CD4-positive, CD25-positive, alpha-beta regulatory T cell (primary cell): Measurements from ENCODE around the gene MAP3K14. TPM values are rescaled to one million over a fixed set of nuclear protein-coding genes. Genes with fewer than 3 reads are reported as not detected.
A peak's percentile ranks its signal among the peaks of the same experiment; 100 is the strongest.

Experiments
- ATAC-seq, 2 donors: fragments of 150-1000 bp; cut with Tn5 transposase; one replicate each; pipeline ENCODE4 v1.10.0; 2021; ENCODE audit warnings: low read depth in 2 of 2, moderate number of reproducible peaks in 2 of 2, moderate library complexity in 1 of 2
- DNase-seq, 3 donors: peaks; one replicate each; pipeline versions ENCODE4 v3.0.0 to v3.0.0-alpha.2; 2012 to 2022; ENCODE audit warnings: mixed read lengths in 1 of 3
- H3K27ac ChIP-seq: one replicate; pipeline ENCODE4 v1.7.0; 2013; ENCODE audit warnings: mild to moderate bottlenecking, low read length; ENCODE audit not compliant: insufficient read depth, poor library complexity, severe bottlenecking
- H3K27me3 ChIP-seq: one replicate; pipeline ENCODE4 v1.7.0; 2013; ENCODE audit warnings: low read length; ENCODE audit not compliant: control insufficient read depth, insufficient read depth
- H3K36me3 ChIP-seq: one replicate; pipeline ENCODE4 v1.7.0; 2013; ENCODE audit warnings: mild to moderate bottlenecking, low read length, moderate library complexity; ENCODE audit not compliant: control insufficient read depth, insufficient read depth
- H3K4me1 ChIP-seq: 2 replicates; pipeline ENCODE4 v1.7.0; 2013; ENCODE audit warnings: mild to moderate bottlenecking, low read length; ENCODE audit not compliant: insufficient read depth, control insufficient read depth, poor library complexity, severe bottlenecking
- H3K4me3 ChIP-seq: one replicate; pipeline ENCODE4 v1.7.0; 2013; ENCODE audit warnings: low read depth, mild to moderate bottlenecking, low read length, moderate library complexity
- H3K9me3 ChIP-seq, 2 experiments: 1 replicate in 1 of 2; 2 replicates in 1 of 2; pipeline ENCODE4 v1.7.0; 2013; ENCODE audit warnings: low read length in 2 of 2, mild to moderate bottlenecking in 1 of 2, moderate library complexity in 1 of 2; ENCODE audit not compliant: control insufficient read depth in 2 of 2
- H3K27ac Mint-ChIP-seq, 3 donors: one replicate each; pipeline ENCODE4 v1.8.0; 2020 to 2022; ENCODE audit warnings: mild to moderate bottlenecking in 3 of 3, mixed read lengths in 3 of 3, moderate library complexity in 2 of 3
- H3K27me3 Mint-ChIP-seq: one replicate; pipeline ENCODE4 v1.8.0; 2022; ENCODE audit warnings: mild to moderate bottlenecking, mixed read lengths
- H3K36me3 Mint-ChIP-seq: one replicate; pipeline ENCODE4 v1.8.0; 2020; ENCODE audit warnings: mixed read lengths
- H3K4me1 Mint-ChIP-seq, 4 donors: one replicate each; pipeline ENCODE4 v1.8.0; 2020 to 2022; ENCODE audit warnings: mixed read lengths in 4 of 4, mild to moderate bottlenecking in 1 of 4
- H3K4me3 Mint-ChIP-seq, 4 donors: one replicate each; pipeline ENCODE4 v1.8.0; 2020 to 2022; ENCODE audit warnings: mild to moderate bottlenecking in 4 of 4, mixed read lengths in 4 of 4, moderate library complexity in 3 of 4
- H3K9me3 Mint-ChIP-seq, 7 donors: one replicate each; pipeline ENCODE4 v1.8.0; 2020 to 2022; ENCODE audit warnings: mixed read lengths in 7 of 7, mild to moderate bottlenecking in 3 of 7, moderate library complexity in 2 of 7
- polyA plus RNA-seq, 4 donors: library from polyadenylated mRNA; unstranded; fragments of 300-500 nt; fragmentation: Illumina TruSeq; gene quantifications; one replicate each; pipeline ENCODE4 v1.2.3, GENCODE V29; 2021
- total RNA-seq: library from RNA; stranded (reverse); gene quantifications from one replicate; pipeline ENCODE4 v1.2.3, GENCODE V29; 2022

MAP3K14 gene
- total and polyA plus RNA-seq, 5 donors from 2014 or later, result 5.9 to 61.3 (median 7.2) TPM

DNA sequence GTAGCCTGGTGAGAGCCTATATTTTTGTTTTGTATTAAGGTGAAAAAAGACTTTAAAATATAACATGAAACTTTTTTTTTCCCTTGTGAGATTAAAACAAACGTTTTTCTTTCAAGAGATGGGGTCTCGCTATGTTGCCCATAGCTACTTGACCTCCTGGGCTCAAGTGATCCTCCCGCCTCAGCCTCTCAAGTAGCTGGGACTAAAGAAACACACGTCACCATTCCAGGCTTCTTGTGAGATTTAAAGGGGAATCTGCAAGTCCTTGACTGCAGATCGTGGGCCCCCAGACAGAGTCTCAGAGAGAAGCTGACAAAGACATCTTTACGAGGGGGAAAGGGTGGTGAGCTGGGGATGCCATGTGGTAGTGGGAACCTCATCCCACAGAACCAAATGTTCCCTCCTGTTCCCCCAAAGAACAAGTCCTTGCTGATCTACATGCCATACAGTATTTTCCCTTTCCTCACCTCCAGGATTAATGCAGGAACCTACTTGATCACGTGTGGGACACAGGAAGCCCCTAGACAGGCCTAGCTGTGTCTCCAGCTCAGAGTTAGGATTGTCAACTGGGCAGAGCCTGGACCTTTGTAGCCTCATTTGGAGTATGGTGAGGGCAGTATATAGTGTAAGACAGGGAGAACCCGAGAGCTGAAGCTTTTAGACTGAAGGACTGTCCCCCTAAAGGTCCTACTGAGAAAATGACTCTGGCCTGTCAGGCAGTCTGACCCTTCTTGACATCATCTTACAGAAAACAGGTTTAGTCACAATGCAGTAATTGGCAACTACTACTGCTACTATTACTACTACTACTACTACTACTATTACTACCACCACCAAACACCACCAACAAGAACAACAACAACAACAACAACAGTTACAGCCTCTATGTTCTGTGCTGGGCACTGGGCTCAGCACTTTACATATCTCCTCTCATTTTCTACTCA, 4.1 kb downstream of the MAP3K14 start:
- Mint-ChIP-seq H3K4me3 (peak overlapping the region; percentile 86 to 92 (median 88)), H3K36me3 (peaks cover 13% of the 10 kb centered on the region), H3K9me3 (no peaks in the 10 kb centered on the region), H3K27me3 (no peaks in the 10 kb centered on the region), H3K27ac (peak overlapping the region; percentile 96 to 99 (median 98)), H3K4me1 (peaks cover 17 to 81% (median 66%) of the 10 kb centered on the region in 4 donors)
- H3K4me1 ChIP-seq, result peaks cover 87% of the 10 kb centered on the region
- H3K36me3 ChIP-seq, result peaks cover 9% of the 10 kb centered on the region
- H3K4me3 ChIP-seq, result peak overlapping the region; percentile 95
- H3K9me3 ChIP-seq, result no peaks in the 10 kb centered on the region
- peak overlapping the region; percentile 95 for H3K27ac ChIP-seq
- ATAC-seq (no peak), DNase-seq (peak in 2 of 3 donors; percentile 29 to 54)
- no peaks in the 10 kb centered on the region for H3K27me3 ChIP-seq

DNA sequence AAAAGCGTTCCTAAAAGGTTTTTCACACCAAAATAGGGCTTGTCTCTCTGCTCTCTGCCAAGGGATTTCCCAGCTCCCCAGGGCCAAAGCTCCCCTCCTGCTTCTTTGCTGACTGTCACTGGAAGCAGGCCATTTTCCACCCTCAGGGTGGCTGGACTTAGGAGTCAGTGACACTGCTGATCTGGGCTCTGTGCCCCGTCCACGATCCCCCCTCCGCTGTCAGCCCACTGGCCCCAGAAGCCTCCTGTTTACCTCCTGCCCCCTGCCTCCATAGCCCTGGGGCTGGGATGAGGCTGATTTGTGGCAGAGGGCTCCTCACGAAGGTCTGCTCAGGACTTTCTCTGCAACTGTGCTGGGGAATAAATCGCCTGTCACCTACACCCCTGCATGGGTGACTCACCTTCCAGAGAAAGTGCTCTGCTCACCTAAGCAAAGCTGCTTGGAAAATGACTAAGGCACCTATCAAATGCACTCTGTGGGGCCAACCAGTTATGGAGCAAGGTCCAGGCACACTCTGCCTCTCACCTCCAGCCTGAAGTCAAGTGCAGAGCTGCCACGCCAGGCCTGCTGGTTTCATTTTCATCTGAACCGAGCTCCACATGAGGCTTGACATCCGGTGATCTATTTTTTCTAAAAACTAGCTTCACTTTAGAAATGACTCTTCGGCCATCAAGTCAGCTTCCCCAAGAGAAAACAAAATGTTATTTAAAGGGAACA, 4.9 kb downstream of the MAP3K14 start:
- H3K4me1 Mint-ChIP-seq, result peaks cover 17 to 79% (median 67%) of the 10 kb centered on the region in 4 donors
- H3K4me3 Mint-ChIP-seq, result peak overlapping the region; percentile 86 to 92 (median 88)
- H3K27me3 ChIP-seq, result no peaks in the 10 kb centered on the region
- H3K4me1 ChIP-seq, result peaks cover 91% of the 10 kb centered on the region
- DNase-seq, result peak; percentile 53 to 93 (median 69)
- H3K9me3 ChIP-seq, result no peaks in the 10 kb centered on the region
- H3K36me3 ChIP-seq, result peaks cover 9% of the 10 kb centered on the region
- H3K27ac Mint-ChIP-seq, result peak overlapping the region; percentile 96 to 99 (median 98)
- no peaks in the 10 kb centered on the region for H3K9me3 Mint-ChIP-seq
- H3K27me3 Mint-ChIP-seq, result no peaks in the 10 kb centered on the region
- peak overlapping the region; percentile 95 for H3K27ac ChIP-seq
- peak; percentile 30 to 36 for ATAC-seq
- peak overlapping the region; percentile 95 for H3K4me3 ChIP-seq
- H3K36me3 Mint-ChIP-seq, result peaks cover 17% of the 10 kb centered on the region

DNA sequence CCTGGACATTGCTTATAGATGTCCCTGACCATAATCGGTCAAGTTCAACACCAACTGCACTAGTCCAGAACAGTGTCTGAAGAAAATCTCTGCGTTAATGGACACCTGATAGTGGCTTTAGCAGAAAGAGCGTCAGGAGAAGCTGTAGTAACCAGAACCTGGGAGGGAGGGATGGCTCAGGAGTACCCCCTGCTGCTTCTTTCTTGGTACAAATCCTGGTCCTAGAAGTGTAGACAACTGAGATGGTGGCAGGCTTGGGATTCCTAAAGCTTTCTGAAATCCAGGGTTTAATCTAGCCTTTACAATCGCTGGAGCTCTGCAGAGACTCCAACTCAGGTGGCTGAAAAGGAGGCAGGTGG, 5.4 kb downstream of the MAP3K14 start:
- H3K9me3 Mint-ChIP-seq, result no peaks in the 10 kb centered on the region
- peak overlapping the region; percentile 95 for H3K27ac ChIP-seq
- peak overlapping the region; percentile 95 for H3K4me3 ChIP-seq
- peaks cover 96% of the 10 kb centered on the region for H3K4me1 ChIP-seq
- no peaks in the 10 kb centered on the region for H3K9me3 ChIP-seq
- peaks cover 22 to 83% (median 71%) of the 10 kb centered on the region in 4 donors for H3K4me1 Mint-ChIP-seq
- no peaks in the 10 kb centered on the region for H3K27me3 Mint-ChIP-seq
- H3K36me3 ChIP-seq, result peaks cover 9% of the 10 kb centered on the region
- no peaks in the 10 kb centered on the region for H3K27me3 ChIP-seq
- ATAC-seq, result no peak
- H3K27ac Mint-ChIP-seq, result peak overlapping the region; percentile 51 to 99 (median 96)
- H3K36me3 Mint-ChIP-seq, result peaks cover 17% of the 10 kb centered on the region
- DNase-seq, result no peak
- H3K4me3 Mint-ChIP-seq, result peak overlapping the region; percentile 86 to 92 (median 88)

DNA sequence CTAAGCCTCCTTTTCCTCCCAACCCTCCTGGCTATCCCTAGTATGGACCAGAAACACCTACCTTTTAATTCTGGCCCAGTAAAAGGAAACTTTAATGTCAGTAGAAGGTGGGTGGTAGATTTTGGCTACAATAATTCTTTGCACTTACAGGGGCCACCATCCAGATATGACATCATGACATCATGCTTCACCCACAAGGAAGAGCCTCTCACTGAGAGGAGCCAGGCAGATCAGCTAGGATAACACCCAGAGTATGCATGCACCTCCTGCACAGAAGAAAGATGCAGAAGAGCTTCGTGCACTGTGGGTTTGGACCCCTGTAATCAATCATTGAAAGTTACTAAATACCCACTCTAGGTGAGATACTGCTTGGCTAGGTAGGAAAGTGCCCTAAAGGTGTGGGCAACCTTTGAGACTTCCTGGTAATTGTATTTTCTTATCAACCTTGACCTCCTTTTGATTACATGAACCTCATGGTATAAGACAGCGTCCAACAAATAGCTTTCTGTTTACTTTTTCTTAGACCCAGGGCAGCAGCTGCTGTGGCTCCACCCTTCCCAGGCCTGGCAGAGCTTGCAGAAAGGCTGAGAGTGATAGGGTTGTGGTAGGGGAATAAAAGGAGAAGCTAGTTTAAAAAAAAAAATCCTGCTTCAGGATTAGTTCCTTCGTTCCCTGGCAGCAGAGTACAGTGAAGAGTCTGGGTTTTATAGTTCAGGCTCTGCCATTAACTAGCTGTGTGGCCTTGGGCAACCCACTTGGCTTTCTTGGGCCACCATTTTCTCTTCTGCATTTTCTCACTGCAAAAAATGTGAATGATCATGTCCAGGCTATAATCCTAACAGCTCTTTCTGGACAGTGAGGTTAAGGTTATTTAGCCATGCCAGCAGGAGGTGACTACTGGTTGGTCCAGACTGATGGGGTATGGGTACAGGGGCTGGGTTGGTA, 6.2 kb downstream of the MAP3K14 start:
- Histone ChIP-seq H3K36me3 (peaks cover 10% of the 10 kb centered on the region), H3K4me1 (peaks cover 96% of the 10 kb centered on the region), H3K27ac (peak overlapping the region; percentile 55), H3K27me3 (no peaks in the 10 kb centered on the region), H3K9me3 (no peaks in the 10 kb centered on the region), H3K4me3 (peak overlapping the region; percentile 95)
- ATAC-seq (no peak), DNase-seq (peak in 1 of 3 donors; percentile 33)
- peak overlapping the region; percentile 75 to 92 (median 88) for H3K4me3 Mint-ChIP-seq
- H3K27ac Mint-ChIP-seq, result peak overlapping the region; percentile 76 to 99 (median 96)
- H3K9me3 Mint-ChIP-seq, result no peaks in the 10 kb centered on the region
- no peaks in the 10 kb centered on the region for H3K27me3 Mint-ChIP-seq
- peaks cover 17% of the 10 kb centered on the region for H3K36me3 Mint-ChIP-seq
- H3K4me1 Mint-ChIP-seq, result peaks cover 29 to 90% (median 78%) of the 10 kb centered on the region in 4 donors

DNA sequence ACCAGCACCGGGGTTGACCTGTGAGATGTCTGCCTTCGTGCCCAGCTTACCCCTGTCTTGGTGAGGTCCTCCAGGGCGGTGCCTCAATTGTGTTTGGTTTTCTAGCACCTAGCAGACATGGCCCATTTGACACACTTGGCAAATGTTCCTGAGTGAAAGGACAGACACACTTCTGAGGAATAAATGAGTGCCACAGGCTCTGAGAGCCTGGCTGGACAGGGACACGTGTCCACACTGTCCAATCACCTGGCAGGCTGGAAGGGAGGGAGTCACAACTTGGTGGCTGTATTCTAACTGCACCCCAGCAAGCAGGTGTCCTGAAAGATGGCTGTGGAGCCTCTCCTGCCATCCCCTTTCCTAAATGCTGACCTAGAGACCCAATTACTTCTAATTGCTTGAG, 7.4 kb downstream of the MAP3K14 start:
- no peak for DNase-seq
- ATAC-seq, result no peak
- no peaks in the 10 kb centered on the region for H3K27me3 ChIP-seq
- Mint-ChIP-seq H3K36me3 (peaks cover 17% of the 10 kb centered on the region), H3K4me1 (peaks cover 35 to 87% (median 76%) of the 10 kb centered on the region in 4 donors), H3K27me3 (no peaks in the 10 kb centered on the region), H3K9me3 (no peaks in the 10 kb centered on the region), H3K4me3 (peak overlapping the region in 3 of 4 donors; percentile 35 to 89 (median 48)), H3K27ac (peak overlapping the region in 2 of 3 donors; percentile 58 to 95)
- peaks cover 13% of the 10 kb centered on the region for H3K36me3 ChIP-seq
- H3K4me1 ChIP-seq, result peaks cover 87% of the 10 kb centered on the region
- no peak overlapping the region for H3K27ac ChIP-seq
- no peak overlapping the region for H3K4me3 ChIP-seq
- H3K9me3 ChIP-seq, result no peaks in the 10 kb centered on the region

DNA sequence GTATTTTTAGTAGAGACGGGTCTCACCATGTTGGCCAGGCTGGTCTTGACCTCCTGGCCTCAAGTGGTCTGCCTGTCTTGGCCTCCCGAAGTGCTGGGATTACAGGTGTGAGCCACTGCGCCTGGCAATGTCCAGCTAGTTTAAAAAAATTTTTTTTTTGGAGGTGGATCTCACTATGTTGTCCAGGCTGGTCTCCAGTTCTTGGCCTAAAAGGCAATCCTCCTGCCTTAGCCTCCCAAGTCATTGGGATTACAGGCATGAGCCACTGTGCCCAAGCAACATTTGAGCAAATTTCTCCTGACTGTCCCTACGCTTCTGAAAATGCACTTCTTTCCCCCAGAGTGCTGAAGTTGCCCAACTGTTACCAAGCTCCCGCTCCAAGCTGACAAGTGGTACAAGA, 8.0 kb downstream of the MAP3K14 start:
- Histone ChIP-seq H3K27me3 (no peaks in the 10 kb centered on the region), H3K4me1 (peaks cover 82% of the 10 kb centered on the region), H3K27ac (no peak overlapping the region), H3K4me3 (no peak overlapping the region), H3K36me3 (peaks cover 13% of the 10 kb centered on the region), H3K9me3 (no peaks in the 10 kb centered on the region)
- Mint-ChIP-seq H3K4me3 (peak overlapping the region in 2 of 4 donors; percentile 35 to 37), H3K4me1 (peaks cover 38 to 87% (median 74%) of the 10 kb centered on the region in 4 donors), H3K27me3 (no peaks in the 10 kb centered on the region), H3K9me3 (no peaks in the 10 kb centered on the region), H3K36me3 (peaks cover 17% of the 10 kb centered on the region), H3K27ac (peak overlapping the region in 2 of 3 donors; percentile 88 to 91)
- DNase-seq (no peak), ATAC-seq (no peak)

DNA sequence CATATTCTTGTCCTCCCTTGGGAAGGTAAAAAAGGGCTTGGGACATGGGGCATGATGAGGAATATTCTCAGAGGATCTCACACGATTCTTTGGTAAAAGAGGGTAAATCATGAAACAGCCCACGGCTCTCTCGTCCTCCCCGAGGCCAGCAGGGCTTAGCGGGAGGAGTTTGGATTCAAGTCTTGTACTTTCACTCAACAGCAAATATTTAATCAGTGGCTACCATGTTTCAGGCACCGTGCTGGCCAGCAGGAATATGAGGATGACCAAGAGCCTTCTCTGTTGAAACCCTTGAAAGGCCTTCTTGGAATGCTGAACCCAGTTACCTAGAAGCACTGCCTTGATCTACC, 8.8 kb downstream of the MAP3K14 start:
- peak overlapping the region; percentile 90 to 95 (median 91) for H3K27ac Mint-ChIP-seq
- DNase-seq (no peak), ATAC-seq (no peak)
- H3K4me3 ChIP-seq, result peak overlapping the region; percentile 51
- H3K27me3 ChIP-seq, result no peaks in the 10 kb centered on the region
- peak overlapping the region; percentile 80 for H3K27ac ChIP-seq
- peaks cover 78% of the 10 kb centered on the region for H3K4me1 ChIP-seq
- H3K27me3 Mint-ChIP-seq, result no peaks in the 10 kb centered on the region
- H3K9me3 Mint-ChIP-seq, result no peaks in the 10 kb centered on the region
- H3K36me3 Mint-ChIP-seq, result peaks cover 17% of the 10 kb centered on the region
- H3K36me3 ChIP-seq, result peaks cover 14% of the 10 kb centered on the region
- peaks cover 35 to 86% (median 69%) of the 10 kb centered on the region in 4 donors for H3K4me1 Mint-ChIP-seq
- peak overlapping the region; percentile 53 to 85 (median 74) for H3K4me3 Mint-ChIP-seq
- no peaks in the 10 kb centered on the region for H3K9me3 ChIP-seq
